ENCODE measurements around the gene WDR5. TPM values are rescaled to one million over a fixed set of nuclear protein-coding genes. Genes with fewer than 3 reads are reported as not detected.

WDR5 gene
- total and polyA plus RNA-seq, 2 experiments from 2014 or later = 37.0 to 56.6 TPM

DNA sequence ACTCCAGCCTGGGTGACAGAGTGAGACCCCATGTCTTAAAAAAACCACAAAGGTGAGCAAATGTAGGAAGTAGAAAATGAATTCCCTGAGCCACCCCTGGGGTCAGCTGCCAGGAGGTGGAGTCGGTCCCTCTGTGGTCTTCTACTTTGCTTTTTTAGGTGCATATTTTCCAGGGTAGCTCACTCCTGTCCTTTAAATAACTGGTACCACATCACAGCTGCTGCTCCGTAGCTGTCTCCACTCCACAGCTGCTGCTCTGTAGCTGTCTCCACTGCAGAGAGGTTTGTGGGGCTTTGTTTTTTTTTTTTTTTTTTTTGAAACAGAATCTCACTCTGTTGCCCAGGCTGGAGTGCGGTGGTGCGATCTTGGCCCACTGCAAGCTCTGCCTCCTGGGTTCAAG, 8.9 kb downstream of the WDR5 start:
- Histone ChIP-seq H3K27ac (ENCODE audit: low read depth) (no peak overlapping the region), H3K27me3 (ENCODE audit: insufficient read depth) (no peaks in the 10 kb centered on the region), H3K4me3 (no peak overlapping the region), H3K36me3 (ENCODE audit: insufficient read depth) (peaks cover 37% of the 10 kb centered on the region; the same call in 1 of the 2 replicates), H4K20me1 (replicated peaks; ENCODE audit: insufficient read depth) (peaks cover 5% of the 10 kb centered on the region), H2AFZ (no peak overlapping the region), H3K79me2 (replicated peaks; ENCODE audit: insufficient read depth) (peaks cover 15% of the 10 kb centered on the region), H3K9me2 (ENCODE audit: insufficient read depth) (no peaks in the 10 kb centered on the region), H3K4me1 (ENCODE audit: insufficient read depth) (no peaks in the 10 kb centered on the region), H3K4me2 (no peak overlapping the region), H3F3A (replicated peaks; ENCODE audit: low read depth) (no peaks in the 10 kb centered on the region)
- TF ChIP-seq EZH2phosphoT487 (IDR thresholded peaks at IDR 0.05; ENCODE audit: unreplicated experiment) (no peak), CREB1 (CRISPR knock-in tag; IDR thresholded peaks at IDR 0.05; ENCODE audit: low read depth) (no peak), ZNF331 (CRISPR knock-in tag; IDR thresholded peaks at IDR 0.05; ENCODE audit: low read depth) (no peak), POLR2AphosphoS5 (IDR thresholded peaks at IDR 0.05; ENCODE audit: low read depth) (no peak), ZNF114 (CRISPR knock-in tag; IDR thresholded peaks at IDR 0.05) (no peak), EZH2 (IDR thresholded peaks at IDR 0.05; ENCODE audit: low read depth, unreplicated experiment) (no peak), NANOG (IDR thresholded peaks at IDR 0.05; ENCODE audit: borderline replicate concordance) (no peak), JUNB (IDR thresholded peaks at IDR 0.05; ENCODE audit: unreplicated experiment) (no peak), STAT1 (IDR thresholded peaks at IDR 0.05; ENCODE audit: unreplicated experiment) (no peak)
- TF ChIP-seq, protein P1, sequence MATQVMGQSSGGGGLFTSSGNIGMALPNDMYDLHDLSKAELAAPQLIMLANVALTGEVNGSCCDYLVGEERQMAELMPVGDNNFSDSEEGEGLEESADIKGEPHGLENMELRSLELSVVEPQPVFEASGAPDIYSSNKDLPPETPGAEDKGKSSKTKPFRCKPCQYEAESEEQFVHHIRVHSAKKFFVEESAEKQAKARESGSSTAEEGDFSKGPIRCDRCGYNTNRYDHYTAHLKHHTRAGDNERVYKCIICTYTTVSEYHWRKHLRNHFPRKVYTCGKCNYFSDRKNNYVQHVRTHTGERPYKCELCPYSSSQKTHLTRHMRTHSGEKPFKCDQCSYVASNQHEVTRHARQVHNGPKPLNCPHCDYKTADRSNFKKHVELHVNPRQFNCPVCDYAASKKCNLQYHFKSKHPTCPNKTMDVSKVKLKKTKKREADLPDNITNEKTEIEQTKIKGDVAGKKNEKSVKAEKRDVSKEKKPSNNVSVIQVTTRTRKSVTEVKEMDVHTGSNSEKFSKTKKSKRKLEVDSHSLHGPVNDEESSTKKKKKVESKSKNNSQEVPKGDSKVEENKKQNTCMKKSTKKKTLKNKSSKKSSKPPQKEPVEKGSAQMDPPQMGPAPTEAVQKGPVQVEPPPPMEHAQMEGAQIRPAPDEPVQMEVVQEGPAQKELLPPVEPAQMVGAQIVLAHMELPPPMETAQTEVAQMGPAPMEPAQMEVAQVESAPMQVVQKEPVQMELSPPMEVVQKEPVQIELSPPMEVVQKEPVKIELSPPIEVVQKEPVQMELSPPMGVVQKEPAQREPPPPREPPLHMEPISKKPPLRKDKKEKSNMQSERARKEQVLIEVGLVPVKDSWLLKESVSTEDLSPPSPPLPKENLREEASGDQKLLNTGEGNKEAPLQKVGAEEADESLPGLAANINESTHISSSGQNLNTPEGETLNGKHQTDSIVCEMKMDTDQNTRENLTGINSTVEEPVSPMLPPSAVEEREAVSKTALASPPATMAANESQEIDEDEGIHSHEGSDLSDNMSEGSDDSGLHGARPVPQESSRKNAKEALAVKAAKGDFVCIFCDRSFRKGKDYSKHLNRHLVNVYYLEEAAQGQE (IDR thresholded peaks at IDR 0.05; ENCODE audit: unreplicated experiment) = no peak
- TF ChIP-seq, protein P2, sequence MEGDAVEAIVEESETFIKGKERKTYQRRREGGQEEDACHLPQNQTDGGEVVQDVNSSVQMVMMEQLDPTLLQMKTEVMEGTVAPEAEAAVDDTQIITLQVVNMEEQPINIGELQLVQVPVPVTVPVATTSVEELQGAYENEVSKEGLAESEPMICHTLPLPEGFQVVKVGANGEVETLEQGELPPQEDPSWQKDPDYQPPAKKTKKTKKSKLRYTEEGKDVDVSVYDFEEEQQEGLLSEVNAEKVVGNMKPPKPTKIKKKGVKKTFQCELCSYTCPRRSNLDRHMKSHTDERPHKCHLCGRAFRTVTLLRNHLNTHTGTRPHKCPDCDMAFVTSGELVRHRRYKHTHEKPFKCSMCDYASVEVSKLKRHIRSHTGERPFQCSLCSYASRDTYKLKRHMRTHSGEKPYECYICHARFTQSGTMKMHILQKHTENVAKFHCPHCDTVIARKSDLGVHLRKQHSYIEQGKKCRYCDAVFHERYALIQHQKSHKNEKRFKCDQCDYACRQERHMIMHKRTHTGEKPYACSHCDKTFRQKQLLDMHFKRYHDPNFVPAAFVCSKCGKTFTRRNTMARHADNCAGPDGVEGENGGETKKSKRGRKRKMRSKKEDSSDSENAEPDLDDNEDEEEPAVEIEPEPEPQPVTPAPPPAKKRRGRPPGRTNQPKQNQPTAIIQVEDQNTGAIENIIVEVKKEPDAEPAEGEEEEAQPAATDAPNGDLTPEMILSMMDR (conservative IDR thresholded peaks at IDR 0.05; ENCODE audit: low read depth in 2 of 2) = no peak
- TF ChIP-seq, protein P3, sequence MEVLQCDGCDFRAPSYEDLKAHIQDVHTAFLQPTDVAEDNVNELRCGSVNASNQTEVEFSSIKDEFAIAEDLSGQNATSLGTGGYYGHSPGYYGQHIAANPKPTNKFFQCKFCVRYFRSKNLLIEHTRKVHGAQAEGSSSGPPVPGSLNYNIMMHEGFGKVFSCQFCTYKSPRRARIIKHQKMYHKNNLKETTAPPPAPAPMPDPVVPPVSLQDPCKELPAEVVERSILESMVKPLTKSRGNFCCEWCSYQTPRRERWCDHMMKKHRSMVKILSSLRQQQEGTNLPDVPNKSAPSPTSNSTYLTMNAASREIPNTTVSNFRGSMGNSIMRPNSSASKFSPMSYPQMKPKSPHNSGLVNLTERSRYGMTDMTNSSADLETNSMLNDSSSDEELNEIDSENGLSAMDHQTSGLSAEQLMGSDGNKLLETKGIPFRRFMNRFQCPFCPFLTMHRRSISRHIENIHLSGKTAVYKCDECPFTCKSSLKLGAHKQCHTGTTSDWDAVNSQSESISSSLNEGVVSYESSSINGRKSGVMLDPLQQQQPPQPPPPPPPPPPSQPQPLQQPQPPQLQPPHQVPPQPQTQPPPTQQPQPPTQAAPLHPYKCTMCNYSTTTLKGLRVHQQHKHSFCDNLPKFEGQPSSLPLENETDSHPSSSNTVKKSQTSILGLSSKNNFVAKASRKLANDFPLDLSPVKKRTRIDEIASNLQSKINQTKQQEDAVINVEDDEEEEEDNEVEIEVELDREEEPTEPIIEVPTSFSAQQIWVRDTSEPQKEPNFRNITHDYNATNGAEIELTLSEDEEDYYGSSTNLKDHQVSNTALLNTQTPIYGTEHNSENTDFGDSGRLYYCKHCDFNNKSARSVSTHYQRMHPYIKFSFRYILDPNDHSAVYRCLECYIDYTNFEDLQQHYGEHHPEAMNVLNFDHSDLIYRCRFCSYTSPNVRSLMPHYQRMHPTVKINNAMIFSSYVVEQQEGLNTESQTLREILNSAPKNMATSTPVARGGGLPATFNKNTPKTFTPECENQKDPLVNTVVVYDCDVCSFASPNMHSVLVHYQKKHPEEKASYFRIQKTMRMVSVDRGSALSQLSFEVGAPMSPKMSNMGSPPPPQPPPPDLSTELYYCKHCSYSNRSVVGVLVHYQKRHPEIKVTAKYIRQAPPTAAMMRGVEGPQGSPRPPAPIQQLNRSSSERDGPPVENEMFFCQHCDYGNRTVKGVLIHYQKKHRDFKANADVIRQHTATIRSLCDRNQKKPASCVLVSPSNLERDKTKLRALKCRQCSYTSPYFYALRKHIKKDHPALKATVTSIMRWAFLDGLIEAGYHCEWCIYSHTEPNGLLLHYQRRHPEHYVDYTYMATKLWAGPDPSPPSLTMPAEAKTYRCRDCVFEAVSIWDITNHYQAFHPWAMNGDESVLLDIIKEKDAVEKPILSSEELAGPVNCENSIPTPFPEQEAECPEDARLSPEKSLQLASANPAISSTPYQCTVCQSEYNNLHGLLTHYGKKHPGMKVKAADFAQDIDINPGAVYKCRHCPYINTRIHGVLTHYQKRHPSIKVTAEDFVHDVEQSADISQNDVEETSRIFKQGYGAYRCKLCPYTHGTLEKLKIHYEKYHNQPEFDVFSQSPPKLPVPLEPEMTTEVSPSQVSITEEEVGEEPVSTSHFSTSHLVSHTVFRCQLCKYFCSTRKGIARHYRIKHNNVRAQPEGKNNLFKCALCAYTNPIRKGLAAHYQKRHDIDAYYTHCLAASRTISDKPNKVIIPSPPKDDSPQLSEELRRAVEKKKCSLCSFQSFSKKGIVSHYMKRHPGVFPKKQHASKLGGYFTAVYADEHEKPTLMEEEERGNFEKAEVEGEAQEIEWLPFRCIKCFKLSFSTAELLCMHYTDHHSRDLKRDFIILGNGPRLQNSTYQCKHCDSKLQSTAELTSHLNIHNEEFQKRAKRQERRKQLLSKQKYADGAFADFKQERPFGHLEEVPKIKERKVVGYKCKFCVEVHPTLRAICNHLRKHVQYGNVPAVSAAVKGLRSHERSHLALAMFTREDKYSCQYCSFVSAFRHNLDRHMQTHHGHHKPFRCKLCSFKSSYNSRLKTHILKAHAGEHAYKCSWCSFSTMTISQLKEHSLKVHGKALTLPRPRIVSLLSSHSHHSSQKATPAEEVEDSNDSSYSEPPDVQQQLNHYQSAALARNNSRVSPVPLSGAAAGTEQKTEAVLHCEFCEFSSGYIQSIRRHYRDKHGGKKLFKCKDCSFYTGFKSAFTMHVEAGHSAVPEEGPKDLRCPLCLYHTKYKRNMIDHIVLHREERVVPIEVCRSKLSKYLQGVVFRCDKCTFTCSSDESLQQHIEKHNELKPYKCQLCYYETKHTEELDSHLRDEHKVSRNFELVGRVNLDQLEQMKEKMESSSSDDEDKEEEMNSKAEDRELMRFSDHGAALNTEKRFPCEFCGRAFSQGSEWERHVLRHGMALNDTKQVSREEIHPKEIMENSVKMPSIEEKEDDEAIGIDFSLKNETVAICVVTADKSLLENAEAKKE (CRISPR knock-in tag; IDR thresholded peaks at IDR 0.05) = no peak
- TF ChIP-seq, protein P4, sequence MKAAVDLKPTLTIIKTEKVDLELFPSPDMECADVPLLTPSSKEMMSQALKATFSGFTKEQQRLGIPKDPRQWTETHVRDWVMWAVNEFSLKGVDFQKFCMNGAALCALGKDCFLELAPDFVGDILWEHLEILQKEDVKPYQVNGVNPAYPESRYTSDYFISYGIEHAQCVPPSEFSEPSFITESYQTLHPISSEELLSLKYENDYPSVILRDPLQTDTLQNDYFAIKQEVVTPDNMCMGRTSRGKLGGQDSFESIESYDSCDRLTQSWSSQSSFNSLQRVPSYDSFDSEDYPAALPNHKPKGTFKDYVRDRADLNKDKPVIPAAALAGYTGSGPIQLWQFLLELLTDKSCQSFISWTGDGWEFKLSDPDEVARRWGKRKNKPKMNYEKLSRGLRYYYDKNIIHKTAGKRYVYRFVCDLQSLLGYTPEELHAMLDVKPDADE (IDR thresholded peaks at IDR 0.05) = no peak
- Mint-ChIP-seq H3K36me3 (ENCODE audit: low read depth) (peaks cover 83% of the 10 kb centered on the region), H3K4me3 (no peak overlapping the region), H3K9me3 (no peaks in the 10 kb centered on the region), H3K4me1 (no peaks in the 10 kb centered on the region), H3K27ac (no peak overlapping the region), H3K27me3 (ENCODE audit: insufficient read depth, low read depth, poor library complexity) (peaks cover 8% of the 10 kb centered on the region)
- DNase-seq (ENCODE audit: low spot score) = no peak
- no peak for ATAC-seq
